Measurements from ENCODE around the gene PPP2R3C. TPM values are rescaled to one million over a fixed set of nuclear protein-coding genes. Genes with fewer than 3 reads are reported as not detected.

The PPP2R3C gene
- total and polyA plus RNA-seq, 2 of the 13 experiments (the other 11 are each of a cell fraction or from before 2014, with no cell fraction given) = 63.4 to 102 TPM

DNA sequence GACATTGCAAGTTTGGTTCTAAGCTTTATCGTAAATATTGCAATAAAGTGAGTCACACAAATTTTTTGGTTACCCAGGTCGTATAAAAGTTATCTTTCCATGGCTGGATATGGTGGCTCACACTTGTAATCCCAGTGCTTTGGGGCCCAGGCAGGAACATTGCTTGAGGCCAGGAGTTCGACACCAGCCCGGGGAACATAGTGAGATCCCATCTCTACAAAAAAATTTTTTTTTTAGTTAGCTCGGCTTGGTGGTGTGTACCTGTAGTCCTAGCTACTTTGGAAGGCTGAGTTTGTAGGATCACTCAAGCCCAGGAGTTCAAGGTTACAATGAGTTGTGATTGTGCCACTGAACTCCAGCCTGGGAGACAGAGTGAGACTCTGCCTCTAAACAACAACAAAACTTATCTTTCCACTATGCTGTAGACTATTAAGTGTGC is 24.9 kb upstream of the PPP2R3C start (continued):
- no peak for TF ChIP-seq E2F2 (CRISPR knock-in tag; IDR thresholded peaks at IDR 0.05; ENCODE audit: borderline replicate concordance)

- H3K4me3 ChIP-seq (replicated peaks in 1 of 3; ENCODE audit: insufficient read depth in 1 of 3, low read depth in 2 of 3, low read length in 3 of 3) = no peak overlapping the region
- H4K20me1 ChIP-seq (ENCODE audit: insufficient read depth, low read length) = peaks cover 3% of the 10 kb centered on the region; the same call in 1 of the 2 replicates
- peak; percentile 97 for DNase-seq (ENCODE audit: low spot score)
- H3K9me3 ChIP-seq (ENCODE audit: low read length) = no peaks in the 10 kb centered on the region
- no peak overlapping the region for H2AFZ ChIP-seq (ENCODE audit: low read length)
- BruUV-seq (replicated peaks) = no TSS peak
- no peak overlapping the region for H3K9ac ChIP-seq (ENCODE audit: insufficient read depth, low read depth, low read length)
- CTCF ChIA-PET (ENCODE audit: low intra/inter-chr PET ratio, low total read pairs) = interaction anchor here (5.1 kb wide), 1 partner anchor 269 kb away, joined by 91 read pairs; no protein-coding TSS in a partner anchor
- 54% methylated on average over 1 of the region's 1 CpG for WGBS (ENCODE audit: low lambda C conversion rate)
- no peaks in the 10 kb centered on the region for H3K27me3 ChIP-seq (ENCODE audit: control insufficient read depth in 1 of 2, insufficient read depth in 2 of 2, low read length in 2 of 2)
- intact Hi-C loops (cut with micrococcal nuclease; ENCODE audit: unreplicated experiment) (loop anchor here (1.0 to 10.0 kb wide), 6 partner anchors 70 to 671 kb away; partner anchors contain the start of gene PSMA6), in situ Hi-C loops (cut with HindIII; ENCODE audit: extremely low pct_ligation_motif_present, low pct_unique_long_range_greater_than_20kb) (loop anchor here (25.0 kb wide), 1 partner anchor 668 kb away; the partner anchor contains the start of gene RALGAPA1)
- H3K27ac ChIP-seq (ENCODE audit: extremely low read length, insufficient read depth, low read length) = peak overlapping the region; percentile 7
- peaks cover 18% of the 10 kb centered on the region for H3K79me2 ChIP-seq (ENCODE audit: insufficient read depth, low read length)
- peaks cover 33% of the 10 kb centered on the region for H3K4me1 ChIP-seq (ENCODE audit: insufficient read depth, low read length)
- H3K4me2 ChIP-seq (ENCODE audit: low read depth, low read length) = no peak overlapping the region
- FAIRE-seq = no peak
- POLR2A ChIA-PET = interaction anchor here (0.8 to 6.2 kb wide), 11 partner anchors 11 to 272 kb away, joined by 3 to 98 read pairs (median 4); partner anchors contain the start of genes NFKBIA, PPP2R3C and PSMA6
- H3K36me3 ChIP-seq (replicated peaks in 1 of 2; ENCODE audit: control insufficient read depth in 1 of 2, insufficient read depth in 2 of 2, low read length in 2 of 2) = peaks cover 7 to 9% of the 10 kb centered on the region in 2 experiments; a peak in 2 of 5 replicates
- ATAC-seq = peak; percentile 89
- TF ChIP-seq LBX2 (CRISPR knock-in tag; IDR thresholded peaks at IDR 0.05; ENCODE audit: borderline replicate concordance) (no peak), RELA (CRISPR knock-in tag; IDR thresholded peaks at IDR 0.05) (no peak), TEAD3 (CRISPR knock-in tag; optimal IDR thresholded peaks at IDR 0.05; ENCODE audit: borderline replicate concordance) (peak; percentile 61), ZBTB25 (CRISPR knock-in tag; IDR thresholded peaks at IDR 0.05) (no peak)
- TF ChIP-seq, protein P1, sequence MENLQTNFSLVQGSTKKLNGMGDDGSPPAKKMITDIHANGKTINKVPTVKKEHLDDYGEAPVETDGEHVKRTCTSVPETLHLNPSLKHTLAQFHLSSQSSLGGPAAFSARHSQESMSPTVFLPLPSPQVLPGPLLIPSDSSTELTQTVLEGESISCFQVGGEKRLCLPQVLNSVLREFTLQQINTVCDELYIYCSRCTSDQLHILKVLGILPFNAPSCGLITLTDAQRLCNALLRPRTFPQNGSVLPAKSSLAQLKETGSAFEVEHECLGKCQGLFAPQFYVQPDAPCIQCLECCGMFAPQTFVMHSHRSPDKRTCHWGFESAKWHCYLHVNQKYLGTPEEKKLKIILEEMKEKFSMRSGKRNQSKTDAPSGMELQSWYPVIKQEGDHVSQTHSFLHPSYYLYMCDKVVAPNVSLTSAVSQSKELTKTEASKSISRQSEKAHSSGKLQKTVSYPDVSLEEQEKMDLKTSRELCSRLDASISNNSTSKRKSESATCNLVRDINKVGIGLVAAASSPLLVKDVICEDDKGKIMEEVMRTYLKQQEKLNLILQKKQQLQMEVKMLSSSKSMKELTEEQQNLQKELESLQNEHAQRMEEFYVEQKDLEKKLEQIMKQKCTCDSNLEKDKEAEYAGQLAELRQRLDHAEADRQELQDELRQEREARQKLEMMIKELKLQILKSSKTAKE (CRISPR knock-in tag; IDR thresholded peaks at IDR 0.05; ENCODE audit: borderline replicate concordance) = peak; percentile 68; the same call in 1 of the 2 replicates
- TF ChIP-seq, protein P2, sequence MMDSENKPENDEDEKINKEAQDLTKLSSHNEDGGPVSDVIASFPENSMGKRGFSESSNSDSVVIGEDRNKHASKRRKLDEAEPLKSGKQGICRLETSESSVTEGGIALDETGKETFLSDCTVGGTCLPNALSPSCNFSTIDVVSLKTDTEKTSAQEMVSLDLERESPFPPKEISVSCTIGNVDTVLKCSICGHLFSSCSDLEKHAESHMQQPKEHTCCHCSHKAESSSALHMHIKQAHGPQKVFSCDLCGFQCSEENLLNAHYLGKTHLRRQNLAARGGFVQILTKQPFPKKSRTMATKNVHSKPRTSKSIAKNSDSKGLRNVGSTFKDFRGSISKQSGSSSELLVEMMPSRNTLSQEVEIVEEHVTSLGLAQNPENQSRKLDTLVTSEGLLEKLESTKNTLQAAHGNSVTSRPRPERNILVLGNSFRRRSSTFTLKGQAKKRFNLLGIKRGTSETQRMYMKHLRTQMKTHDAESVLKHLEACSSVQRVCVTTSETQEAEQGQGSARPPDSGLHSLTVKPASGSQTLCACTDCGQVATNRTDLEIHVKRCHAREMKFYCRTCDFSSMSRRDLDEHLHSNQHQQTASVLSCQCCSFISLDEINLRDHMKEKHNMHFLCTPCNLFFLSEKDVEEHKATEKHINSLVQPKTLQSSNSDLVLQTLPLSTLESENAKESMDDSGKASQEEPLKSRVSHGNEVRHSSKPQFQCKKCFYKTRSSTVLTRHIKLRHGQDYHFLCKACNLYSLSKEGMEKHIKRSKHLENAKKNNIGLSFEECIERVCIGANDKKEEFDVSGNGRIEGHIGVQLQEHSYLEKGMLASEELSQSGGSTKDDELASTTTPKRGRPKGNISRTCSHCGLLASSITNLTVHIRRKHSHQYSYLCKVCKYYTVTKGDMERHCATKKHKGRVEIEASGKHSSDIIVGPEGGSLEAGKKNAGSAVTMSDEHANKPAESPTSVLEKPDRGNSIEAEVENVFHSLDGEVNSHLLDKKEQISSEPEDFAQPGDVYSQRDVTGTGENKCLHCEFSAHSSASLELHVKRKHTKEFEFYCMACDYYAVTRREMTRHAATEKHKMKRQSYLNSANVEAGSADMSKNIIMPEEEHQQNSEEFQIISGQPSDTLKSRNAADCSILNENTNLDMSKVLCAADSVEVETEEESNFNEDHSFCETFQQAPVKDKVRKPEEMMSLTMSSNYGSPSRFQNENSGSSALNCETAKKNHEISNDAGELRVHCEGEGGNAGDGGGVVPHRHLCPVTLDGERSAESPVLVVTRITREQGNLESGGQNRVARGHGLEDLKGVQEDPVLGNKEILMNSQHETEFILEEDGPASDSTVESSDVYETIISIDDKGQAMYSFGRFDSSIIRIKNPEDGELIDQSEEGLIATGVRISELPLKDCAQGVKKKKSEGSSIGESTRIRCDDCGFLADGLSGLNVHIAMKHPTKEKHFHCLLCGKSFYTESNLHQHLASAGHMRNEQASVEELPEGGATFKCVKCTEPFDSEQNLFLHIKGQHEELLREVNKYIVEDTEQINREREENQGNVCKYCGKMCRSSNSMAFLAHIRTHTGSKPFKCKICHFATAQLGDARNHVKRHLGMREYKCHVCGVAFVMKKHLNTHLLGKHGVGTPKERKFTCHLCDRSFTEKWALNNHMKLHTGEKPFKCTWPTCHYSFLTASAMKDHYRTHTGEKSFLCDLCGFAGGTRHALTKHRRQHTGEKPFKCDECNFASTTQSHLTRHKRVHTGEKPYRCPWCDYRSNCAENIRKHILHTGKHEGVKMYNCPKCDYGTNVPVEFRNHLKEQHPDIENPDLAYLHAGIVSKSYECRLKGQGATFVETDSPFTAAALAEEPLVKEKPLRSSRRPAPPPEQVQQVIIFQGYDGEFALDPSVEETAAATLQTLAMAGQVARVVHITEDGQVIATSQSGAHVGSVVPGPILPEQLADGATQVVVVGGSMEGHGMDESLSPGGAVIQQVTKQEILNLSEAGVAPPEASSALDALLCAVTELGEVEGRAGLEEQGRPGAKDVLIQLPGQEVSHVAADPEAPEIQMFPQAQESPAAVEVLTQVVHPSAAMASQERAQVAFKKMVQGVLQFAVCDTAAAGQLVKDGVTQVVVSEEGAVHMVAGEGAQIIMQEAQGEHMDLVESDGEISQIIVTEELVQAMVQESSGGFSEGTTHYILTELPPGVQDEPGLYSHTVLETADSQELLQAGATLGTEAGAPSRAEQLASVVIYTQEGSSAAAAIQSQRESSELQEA (CRISPR knock-in tag; IDR thresholded peaks at IDR 0.05; ENCODE audit: not compliant biosample characterization) = no peak
These were observed 22.2 kb upstream of the PPP2R3C start for GRCh38 chr14:35144029-35144428.
